Cardiac muscle cell (in vitro differentiated cells and primary cell): Measurements from ENCODE around the gene NME4. TPM values are rescaled to one million over a fixed set of nuclear protein-coding genes. Genes with fewer than 3 reads are reported as not detected.
A peak's percentile ranks its signal among the peaks of the same experiment; 100 is the strongest.

Experiments
- DNase-seq, 2 donors: peaks; one replicate each; pipeline versions ENCODE4 v3.0.0 to v3.0.0-alpha.2; 2010 to 2017; ENCODE audit warnings: low read depth in 1 of 2, low spot score in 1 of 2
- H3K27ac ChIP-seq: fragments of 200-600 bp; sonication (generic); 2 replicates; pipeline ENCODE4 v1.5.1; 2016
- H3K27me3 ChIP-seq: fragments of 200-600 bp; sonication (generic); 2 replicates; pipeline ENCODE4 v1.6.0; 2016; ENCODE audit warnings: control low read depth
- H3K36me3 ChIP-seq: fragments of 200-600 bp; sonication (generic); 2 replicates; pipeline ENCODE4 v1.5.1; 2016; ENCODE audit warnings: control low read depth
- H3K4me1 ChIP-seq: fragments of 200-600 bp; sonication (generic); 2 replicates; pipeline ENCODE4 v1.8.1; 2017; ENCODE audit warnings: low read depth, mild to moderate bottlenecking, mixed run types
- H3K4me3 ChIP-seq: fragments of 200-600 bp; sonication (generic); 2 replicates; pipeline ENCODE4 v1.5.1; 2016; ENCODE audit warnings: mild to moderate bottlenecking
- H3K9me3 ChIP-seq: fragments of 200-600 bp; sonication (generic); 2 replicates; pipeline ENCODE4 v1.5.1; 2017; ENCODE audit warnings: low read depth, mild to moderate bottlenecking, control low read depth
- polyA plus RNA-seq: library from polyadenylated mRNA; unstranded; fragments of >200 nt; fragmentation: Nextera tagmentation; extraction: Ambion mirVana; gene quantifications from 2 replicates; pipeline ENCODE4 v1.2.1, GENCODE V29; 2016
- total RNA-seq: library from RNA; depleted of rRNA; stranded (reverse); fragments of >200 nt; gene quantifications from 2 replicates; pipeline ENCODE4 v1.2.3, GENCODE V29; 2016
- TF ChIP-seq, protein P1 (sequence below): IDR thresholded peaks from 2 replicates; pipeline ENCODE4 v1.5.1; 2012; ENCODE audit warnings: low read depth, mild to moderate bottlenecking, low read length

Gene NME4
- total and polyA plus RNA-seq, 2 experiments from 2014 or later = 452 to 518 TPM

DNA sequence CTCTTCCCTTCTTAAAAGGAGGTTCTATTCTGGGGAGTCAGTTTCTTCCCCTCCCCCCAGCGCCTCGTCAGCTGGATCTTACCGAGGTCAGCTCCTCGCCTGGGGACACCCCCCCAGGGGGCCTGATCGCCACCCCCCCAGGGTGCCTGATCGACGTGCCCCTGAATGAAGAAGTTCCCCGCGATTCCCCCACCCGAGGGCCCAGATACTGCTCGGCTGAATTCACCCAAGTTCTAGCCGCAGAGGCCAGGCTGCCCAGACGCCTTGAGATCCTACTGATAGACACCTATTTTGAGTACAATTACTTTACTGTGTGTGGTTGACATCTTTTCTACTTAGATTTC is 29.9 kb downstream of the NME4 start:
- DNase-seq = no peak
- TF ChIP-seq, protein P1, sequence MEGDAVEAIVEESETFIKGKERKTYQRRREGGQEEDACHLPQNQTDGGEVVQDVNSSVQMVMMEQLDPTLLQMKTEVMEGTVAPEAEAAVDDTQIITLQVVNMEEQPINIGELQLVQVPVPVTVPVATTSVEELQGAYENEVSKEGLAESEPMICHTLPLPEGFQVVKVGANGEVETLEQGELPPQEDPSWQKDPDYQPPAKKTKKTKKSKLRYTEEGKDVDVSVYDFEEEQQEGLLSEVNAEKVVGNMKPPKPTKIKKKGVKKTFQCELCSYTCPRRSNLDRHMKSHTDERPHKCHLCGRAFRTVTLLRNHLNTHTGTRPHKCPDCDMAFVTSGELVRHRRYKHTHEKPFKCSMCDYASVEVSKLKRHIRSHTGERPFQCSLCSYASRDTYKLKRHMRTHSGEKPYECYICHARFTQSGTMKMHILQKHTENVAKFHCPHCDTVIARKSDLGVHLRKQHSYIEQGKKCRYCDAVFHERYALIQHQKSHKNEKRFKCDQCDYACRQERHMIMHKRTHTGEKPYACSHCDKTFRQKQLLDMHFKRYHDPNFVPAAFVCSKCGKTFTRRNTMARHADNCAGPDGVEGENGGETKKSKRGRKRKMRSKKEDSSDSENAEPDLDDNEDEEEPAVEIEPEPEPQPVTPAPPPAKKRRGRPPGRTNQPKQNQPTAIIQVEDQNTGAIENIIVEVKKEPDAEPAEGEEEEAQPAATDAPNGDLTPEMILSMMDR = no peak
- Histone ChIP-seq H3K4me1 (peaks cover 4% of the 10 kb centered on the region), H3K27ac (no peak overlapping the region), H3K27me3 (peaks cover 22% of the 10 kb centered on the region), H3K4me3 (peak overlapping the region; percentile 85), H3K9me3 (no peaks in the 10 kb centered on the region), H3K36me3 (no peaks in the 10 kb centered on the region)

DNA sequence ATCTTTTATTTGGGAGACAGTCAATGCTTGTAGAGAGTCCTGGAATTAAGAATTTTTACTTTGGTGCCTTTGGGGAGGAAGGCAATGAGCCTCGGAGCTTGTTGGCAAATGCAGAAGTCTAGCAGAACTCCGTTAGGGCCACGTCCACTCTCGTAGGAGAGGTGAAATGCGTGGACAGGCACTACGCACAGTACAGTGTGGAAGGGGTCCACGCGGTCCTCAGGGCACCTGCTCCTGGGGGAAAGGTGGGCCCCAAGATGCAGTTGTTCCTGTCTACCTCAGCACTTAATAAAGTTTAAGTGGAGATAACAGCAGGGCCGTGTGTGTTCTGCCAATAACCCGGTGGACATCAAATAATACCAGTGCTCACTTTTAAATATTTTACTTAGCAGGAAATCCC is 30.3 kb downstream of the NME4 start:
- no peak for DNase-seq
- no peaks in the 10 kb centered on the region for H3K9me3 ChIP-seq
- H3K27ac ChIP-seq = no peak overlapping the region
- peaks cover 4% of the 10 kb centered on the region for H3K4me1 ChIP-seq
- H3K36me3 ChIP-seq = no peaks in the 10 kb centered on the region
- TF ChIP-seq, protein P1 = no peak
- H3K27me3 ChIP-seq = peaks cover 22% of the 10 kb centered on the region
- H3K4me3 ChIP-seq = peak overlapping the region; percentile 85

DNA sequence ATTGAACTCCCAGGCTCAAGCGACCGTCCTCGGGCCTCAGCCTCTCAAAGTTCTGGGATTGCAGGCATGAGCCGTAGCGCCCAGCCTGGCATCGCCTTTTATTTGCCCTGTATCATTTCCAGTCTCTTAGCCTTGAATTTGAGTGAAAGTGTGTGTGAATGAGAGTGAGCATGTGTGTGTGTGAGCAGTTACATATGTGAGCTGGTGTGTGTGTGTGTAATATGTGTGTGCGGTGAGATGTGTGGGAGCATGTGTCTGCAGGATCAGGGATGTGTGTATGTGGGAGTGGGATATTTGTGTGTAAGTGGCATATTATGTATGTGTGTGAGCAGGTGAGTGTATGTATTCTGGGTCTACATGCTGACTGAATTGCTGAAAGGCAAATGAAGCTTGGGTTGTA is 33.9 kb downstream of the NME4 start:
- peaks cover 4% of the 10 kb centered on the region for H3K4me1 ChIP-seq
- H3K36me3 ChIP-seq = no peaks in the 10 kb centered on the region
- TF ChIP-seq, protein P1 = no peak
- no peak for DNase-seq
- H3K9me3 ChIP-seq = no peaks in the 10 kb centered on the region
- H3K4me3 ChIP-seq = no peak overlapping the region
- H3K27me3 ChIP-seq = no peaks in the 10 kb centered on the region
- H3K27ac ChIP-seq = no peak overlapping the region

DNA sequence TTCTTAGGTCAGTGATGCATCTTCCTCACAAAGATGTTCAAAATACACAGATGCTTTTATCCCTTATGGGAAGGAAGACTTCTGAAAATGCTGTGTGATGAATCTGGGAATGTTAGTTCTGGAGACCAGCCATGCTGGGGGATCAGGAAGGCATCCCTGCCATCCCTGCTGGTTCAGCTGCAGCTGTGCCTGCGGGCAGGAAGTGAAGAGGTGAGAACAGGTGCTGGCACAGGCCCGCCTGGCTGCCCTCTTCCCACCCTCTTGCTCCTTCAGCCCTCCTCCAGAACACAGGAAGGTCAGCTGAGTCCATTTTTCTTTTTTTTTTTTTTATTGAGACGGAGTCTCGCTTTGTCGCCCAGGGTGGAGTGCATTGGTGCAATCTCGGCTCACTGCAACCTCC is 43.6 kb downstream of the NME4 start:
- no peaks in the 10 kb centered on the region for H3K27me3 ChIP-seq
- H3K4me1 ChIP-seq = no peaks in the 10 kb centered on the region
- H3K36me3 ChIP-seq = no peaks in the 10 kb centered on the region
- peak overlapping the region; percentile 28 for H3K27ac ChIP-seq
- H3K9me3 ChIP-seq = no peaks in the 10 kb centered on the region
- DNase-seq = no peak
- TF ChIP-seq, protein P1 = no peak
- no peak overlapping the region for H3K4me3 ChIP-seq

DNA sequence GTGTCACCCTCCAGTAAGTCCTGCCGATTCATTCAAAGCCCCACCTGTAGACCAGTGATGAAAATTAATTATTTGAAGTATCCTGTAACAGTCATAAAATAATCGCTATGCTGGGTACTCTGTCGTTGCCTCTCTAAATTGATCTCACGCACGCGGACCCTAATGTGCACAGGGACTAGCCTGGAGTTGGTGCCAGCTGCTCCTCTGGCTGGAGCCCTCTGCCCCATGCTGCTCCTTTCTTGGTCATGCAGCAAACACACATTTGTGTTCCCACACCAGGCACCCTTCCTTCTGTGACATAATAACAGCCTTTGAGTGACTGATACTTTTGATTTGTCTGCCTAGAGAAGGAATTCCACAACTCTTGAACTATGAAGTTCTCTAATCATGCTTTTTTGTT is 44.4 kb downstream of the NME4 start:
- TF ChIP-seq, protein P1 = no peak
- H3K4me3 ChIP-seq = no peak overlapping the region
- H3K9me3 ChIP-seq = no peaks in the 10 kb centered on the region
- H3K4me1 ChIP-seq = no peaks in the 10 kb centered on the region
- H3K36me3 ChIP-seq = no peaks in the 10 kb centered on the region
- no peaks in the 10 kb centered on the region for H3K27me3 ChIP-seq
- H3K27ac ChIP-seq = no peak overlapping the region
- no peak for DNase-seq

DNA sequence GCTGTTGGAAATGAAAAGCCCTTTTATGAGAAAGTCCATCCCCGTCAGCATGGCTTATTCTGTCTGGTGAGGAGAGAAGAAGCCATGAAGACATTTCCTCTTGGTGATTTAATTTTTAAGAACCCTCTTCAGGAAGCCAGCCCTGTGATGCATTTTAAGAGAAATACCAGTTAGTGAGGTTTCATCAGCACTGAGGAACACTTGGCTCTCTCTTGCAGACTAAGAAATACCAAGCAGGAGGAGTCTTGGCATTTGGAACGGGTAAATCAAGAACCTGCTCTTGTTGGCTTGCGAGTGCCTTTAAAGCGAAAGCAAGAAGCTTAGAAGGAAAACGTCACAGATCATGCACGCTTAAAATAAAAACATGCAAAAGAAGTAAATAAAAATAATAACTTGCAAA is 46.0 kb downstream of the NME4 start:
- peak overlapping the region; percentile 17 for H3K27ac ChIP-seq
- no peaks in the 10 kb centered on the region for H3K27me3 ChIP-seq
- no peak overlapping the region for H3K4me3 ChIP-seq
- TF ChIP-seq, protein P1 = no peak
- H3K4me1 ChIP-seq = no peaks in the 10 kb centered on the region
- no peaks in the 10 kb centered on the region for H3K9me3 ChIP-seq
- no peaks in the 10 kb centered on the region for H3K36me3 ChIP-seq
- DNase-seq = no peak
